Liver (tissue), 9 donors: Measurements from ENCODE around the gene CEP85L. TPM values are rescaled to one million over a fixed set of nuclear protein-coding genes. Genes with fewer than 3 reads are reported as not detected.

Experiments used
- DNase-seq: peaks from one replicate; pipeline ENCODE4 v3.0.0-alpha.2; 2017; ENCODE audit warnings: low spot score
- H3K27ac ChIP-seq, 2 donors: one replicate each; pipeline ENCODE4 v1.7.0; 2013; ENCODE audit warnings: inconsistent platforms in 2 of 2, low read length in 2 of 2, control low read depth in 1 of 2, low read depth in 1 of 2, mild to moderate bottlenecking in 1 of 2
- H3K27me3 ChIP-seq, 4 donors: one replicate each; pipeline versions ENCODE4 v1.6.1 to v1.7.0; 2013; ENCODE audit warnings: low read length in 3 of 4, inconsistent platforms in 1 of 4, mild to moderate bottlenecking in 1 of 4, moderate library complexity in 1 of 4; ENCODE audit not compliant: control insufficient read depth in 4 of 4, insufficient read depth in 4 of 4
- H3K36me3 ChIP-seq, 4 donors: one replicate each; pipeline versions ENCODE4 v1.6.1 to v1.7.0; 2013; ENCODE audit warnings: low read length in 3 of 4, mild to moderate bottlenecking in 3 of 4, low read depth in 1 of 4, moderate library complexity in 1 of 4; ENCODE audit not compliant: control insufficient read depth in 4 of 4, insufficient read depth in 3 of 4
- H3K4me1 ChIP-seq, 4 donors: one replicate each; pipeline versions ENCODE4 v1.6.1 to v1.7.0; 2013; ENCODE audit warnings: low read length in 3 of 4, mild to moderate bottlenecking in 3 of 4, moderate library complexity in 1 of 4; ENCODE audit not compliant: control insufficient read depth in 4 of 4, insufficient read depth in 4 of 4
- H3K4me3 ChIP-seq, 3 donors: one replicate each; pipeline versions ENCODE4 v1.6.1 to v1.7.0; 2013; ENCODE audit warnings: low read length in 3 of 3, control low read depth in 1 of 3, low read depth in 1 of 3, mild to moderate bottlenecking in 1 of 3
- H3K9ac ChIP-seq, 2 donors: one replicate each; pipeline ENCODE4 v1.7.0; 2013; ENCODE audit warnings: low read length in 2 of 2, mild to moderate bottlenecking in 2 of 2, moderate library complexity in 2 of 2, control low read depth in 1 of 2, low read depth in 1 of 2
- H3K9me3 ChIP-seq, 4 donors: one replicate each; pipeline versions ENCODE4 v1.6.1 to v1.7.0; 2013; ENCODE audit warnings: low read length in 3 of 4; ENCODE audit not compliant: control insufficient read depth in 4 of 4
- CTCF ChIP-seq: fragments of 150-350 bp; IDR thresholded peaks from 2 replicates; pipeline ENCODE4 v1.5.1; 2017; ENCODE audit warnings: improper control_type of control experiment, low read depth, low read length; ENCODE audit not compliant: missing input control
- EGR1 ChIP-seq, 2 donors: IDR thresholded peaks; 2 replicates each; pipeline ENCODE4 v1.6.1; 2016 to 2018; ENCODE audit warnings: antibody characterized with exemption in 2 of 2, low read depth in 2 of 2
- FOXA1 ChIP-seq: IDR thresholded peaks from 2 replicates; pipeline ENCODE4 v1.6.1; 2016; ENCODE audit warnings: antibody characterized with exemption
- FOXA2 ChIP-seq: IDR thresholded peaks from 2 replicates; pipeline ENCODE4 v1.6.1; 2016; ENCODE audit warnings: antibody characterized with exemption
- HNF4A ChIP-seq, 2 donors: conservative IDR thresholded peaks; 2 replicates each; pipeline ENCODE4 v1.6.1; 2016; ENCODE audit warnings: antibody characterized with exemption in 2 of 2, mild to moderate bottlenecking in 2 of 2
- HNF4G ChIP-seq: IDR thresholded peaks from 2 replicates; pipeline ENCODE4 v1.6.1; 2016; ENCODE audit warnings: antibody characterized with exemption
- JUND ChIP-seq, 2 donors: IDR thresholded peaks; 2 replicates each; pipeline ENCODE4 v1.6.1; 2016; ENCODE audit warnings: antibody characterized with exemption in 2 of 2
- MAX ChIP-seq: IDR thresholded peaks from 2 replicates; pipeline ENCODE4 v1.6.1; 2016; ENCODE audit warnings: antibody characterized with exemption
- NR2F2 ChIP-seq: IDR thresholded peaks from 2 replicates; pipeline ENCODE4 v1.6.1; 2016; ENCODE audit warnings: antibody characterized with exemption
- RAD21 ChIP-seq, 2 donors: IDR thresholded peaks; 2 replicates each; pipeline ENCODE4 v1.6.1; 2016; ENCODE audit warnings: antibody characterized with exemption in 2 of 2, mild to moderate bottlenecking in 2 of 2
- RXRA ChIP-seq, 2 donors: IDR thresholded peaks; 2 replicates each; pipeline ENCODE4 v1.6.1; 2017 to 2018; ENCODE audit warnings: antibody characterized with exemption in 2 of 2, mild to moderate bottlenecking in 1 of 2
- SP1 ChIP-seq: IDR thresholded peaks from 2 replicates; pipeline ENCODE4 v1.6.1; 2018; ENCODE audit warnings: antibody characterized with exemption, mild to moderate bottlenecking
- TAF1 ChIP-seq: conservative IDR thresholded peaks from 2 replicates; pipeline ENCODE4 v1.6.1; 2016; ENCODE audit warnings: antibody characterized with exemption, mild to moderate bottlenecking
- YY1 ChIP-seq: IDR thresholded peaks from 2 replicates; pipeline ENCODE4 v1.6.1; 2016; ENCODE audit warnings: antibody characterized with exemption, mild to moderate bottlenecking
- ZBTB33 ChIP-seq: IDR thresholded peaks from 2 replicates; pipeline ENCODE4 v1.6.1; 2016; ENCODE audit warnings: antibody characterized with exemption
- WGBS: extraction: QIAGEN DNeasy Blood & Tissue Kit; methylation state at CpG from one replicate; pipeline ENCODE4 v1.1.7; 2013; 5-methylcytosine and 5-hydroxymethylcytosine counted together
- polyA plus RNA-seq, 2 donors: library from polyadenylated mRNA; stranded (reverse) in 1 of 2; unstranded in 1 of 2; fragments of 200-250 nt in 1 of 2; fragments of >200 nt in 1 of 2; fragmentation: Nextera tagmentation in 1 of 2; extraction: Ambion mirVana in 1 of 2; gene quantifications; one replicate each; pipeline versions ENCODE4 v1.2.1 to v1.2.3, GENCODE V29; 2013 to 2015
- total RNA-seq, 2 donors: library from RNA; depleted of rRNA; stranded (reverse); fragments of >200 nt; gene quantifications; one replicate each; pipeline ENCODE4 v1.2.3, GENCODE V29; 2014
- TF ChIP-seq, protein P1 (sequence below): IDR thresholded peaks from 2 replicates; pipeline ENCODE4 v1.6.1; 2016; ENCODE audit warnings: antibody characterized with exemption, mild to moderate bottlenecking
- TF ChIP-seq, protein P2 (sequence below): IDR thresholded peaks from 2 replicates; pipeline ENCODE4 v1.6.1; 2016; ENCODE audit warnings: antibody characterized with exemption
- donor health status: healthy.
- donor health status: healthy.
- donor health status: healthy.
- donor health status: healthy.
- donor health status: healthy.

Gene CEP85L
- total and polyA plus RNA-seq, 4 donors, result 0.40 to 6.4 (median 2.3) TPM

GRCh38 chr6:118632359-118632758, 19.0 kb downstream of the CEP85L start:
- Histone ChIP-seq H3K9me3 (no peaks in the 10 kb centered on the region), H3K27ac (no peak overlapping the region), H3K36me3 (no peaks in the 10 kb centered on the region), H3K4me1 (no peaks in the 10 kb centered on the region), H3K4me3 (no peak overlapping the region), H3K27me3 (no peaks in the 10 kb centered on the region), H3K9ac (no peak overlapping the region)
- WGBS, result 92% methylated on average over 2 of the region's 2 CpGs
- TF ChIP-seq, protein P1, sequence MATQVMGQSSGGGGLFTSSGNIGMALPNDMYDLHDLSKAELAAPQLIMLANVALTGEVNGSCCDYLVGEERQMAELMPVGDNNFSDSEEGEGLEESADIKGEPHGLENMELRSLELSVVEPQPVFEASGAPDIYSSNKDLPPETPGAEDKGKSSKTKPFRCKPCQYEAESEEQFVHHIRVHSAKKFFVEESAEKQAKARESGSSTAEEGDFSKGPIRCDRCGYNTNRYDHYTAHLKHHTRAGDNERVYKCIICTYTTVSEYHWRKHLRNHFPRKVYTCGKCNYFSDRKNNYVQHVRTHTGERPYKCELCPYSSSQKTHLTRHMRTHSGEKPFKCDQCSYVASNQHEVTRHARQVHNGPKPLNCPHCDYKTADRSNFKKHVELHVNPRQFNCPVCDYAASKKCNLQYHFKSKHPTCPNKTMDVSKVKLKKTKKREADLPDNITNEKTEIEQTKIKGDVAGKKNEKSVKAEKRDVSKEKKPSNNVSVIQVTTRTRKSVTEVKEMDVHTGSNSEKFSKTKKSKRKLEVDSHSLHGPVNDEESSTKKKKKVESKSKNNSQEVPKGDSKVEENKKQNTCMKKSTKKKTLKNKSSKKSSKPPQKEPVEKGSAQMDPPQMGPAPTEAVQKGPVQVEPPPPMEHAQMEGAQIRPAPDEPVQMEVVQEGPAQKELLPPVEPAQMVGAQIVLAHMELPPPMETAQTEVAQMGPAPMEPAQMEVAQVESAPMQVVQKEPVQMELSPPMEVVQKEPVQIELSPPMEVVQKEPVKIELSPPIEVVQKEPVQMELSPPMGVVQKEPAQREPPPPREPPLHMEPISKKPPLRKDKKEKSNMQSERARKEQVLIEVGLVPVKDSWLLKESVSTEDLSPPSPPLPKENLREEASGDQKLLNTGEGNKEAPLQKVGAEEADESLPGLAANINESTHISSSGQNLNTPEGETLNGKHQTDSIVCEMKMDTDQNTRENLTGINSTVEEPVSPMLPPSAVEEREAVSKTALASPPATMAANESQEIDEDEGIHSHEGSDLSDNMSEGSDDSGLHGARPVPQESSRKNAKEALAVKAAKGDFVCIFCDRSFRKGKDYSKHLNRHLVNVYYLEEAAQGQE, result no peak
- TF ChIP-seq NR2F2 (no peak), TAF1 (no peak), RXRA (IDR thresholded peaks at IDR 0.05) (no peak), JUND (IDR thresholded peaks at IDR 0.05) (no peak), RAD21 (IDR thresholded peaks at IDR 0.05) (no peak), HNF4A (conservative IDR thresholded peaks at IDR 0.05) (no peak), ZBTB33 (no peak), YY1 (no peak), HNF4G (no peak), FOXA2 (no peak), CTCF (no peak), SP1 (no peak), EGR1 (IDR thresholded peaks at IDR 0.05; ENCODE audit: low read depth in 2 of 2) (no peak), MAX (no peak)
- TF ChIP-seq, protein P2, sequence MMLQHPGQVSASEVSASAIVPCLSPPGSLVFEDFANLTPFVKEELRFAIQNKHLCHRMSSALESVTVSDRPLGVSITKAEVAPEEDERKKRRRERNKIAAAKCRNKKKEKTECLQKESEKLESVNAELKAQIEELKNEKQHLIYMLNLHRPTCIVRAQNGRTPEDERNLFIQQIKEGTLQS, result no peak
- DNase-seq, result no peak

GRCh38 chr6:118630923-118631322, 20.5 kb downstream of the CEP85L start:
- H3K9ac ChIP-seq, result no peak overlapping the region
- no peaks in the 10 kb centered on the region for H3K9me3 ChIP-seq
- WGBS, result 98% methylated on average over 1 of the region's 1 CpG
- TF ChIP-seq CTCF (no peak), FOXA1 (no peak), RAD21 (IDR thresholded peaks at IDR 0.05) (no peak), MAX (no peak), YY1 (no peak), HNF4G (no peak)
- TF ChIP-seq, protein P2, result no peak
- TF ChIP-seq, protein P1, result no peak

More at GRCh38 chr6:118630923-118631322, 20.5 kb downstream of the CEP85L start:
- H3K4me1 ChIP-seq, result no peaks in the 10 kb centered on the region
- H3K36me3 ChIP-seq, result no peaks in the 10 kb centered on the region
- no peaks in the 10 kb centered on the region for H3K27me3 ChIP-seq
- H3K27ac ChIP-seq, result no peak overlapping the region
- no peak for DNase-seq
- no peak overlapping the region for H3K4me3 ChIP-seq
